ENCODE results near the gene MAVS. TPM values are rescaled to one million over a fixed set of nuclear protein-coding genes. Genes with fewer than 3 reads are reported as not detected.

Gene MAVS
- total and polyA plus RNA-seq, 9 of the 15 experiments (the other 6 are each of a cell fraction or from before 2014, with no cell fraction given) = 1.6 to 22.0 (median 11.3) TPM

GRCh38 chr20:3909952-3910366 lies 63.3 kb downstream of the MAVS start (continued):
- TF ChIP-seq, protein P1, sequence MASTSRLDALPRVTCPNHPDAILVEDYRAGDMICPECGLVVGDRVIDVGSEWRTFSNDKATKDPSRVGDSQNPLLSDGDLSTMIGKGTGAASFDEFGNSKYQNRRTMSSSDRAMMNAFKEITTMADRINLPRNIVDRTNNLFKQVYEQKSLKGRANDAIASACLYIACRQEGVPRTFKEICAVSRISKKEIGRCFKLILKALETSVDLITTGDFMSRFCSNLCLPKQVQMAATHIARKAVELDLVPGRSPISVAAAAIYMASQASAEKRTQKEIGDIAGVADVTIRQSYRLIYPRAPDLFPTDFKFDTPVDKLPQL (IDR thresholded peaks at IDR 0.05; ENCODE audit: extremely low read depth, insufficient read length) = no peak
- peak; percentile 44; the same call in 1 of the 2 replicates for TF ChIP-seq CXXC5 (CRISPR knock-in tag; IDR thresholded peaks at IDR 0.05)
- TF ChIP-seq STAT5A (IDR thresholded peaks at IDR 0.05; ENCODE audit: borderline replicate concordance, low read length) = peak; percentile 86
- no peak for TF ChIP-seq ZNF282 (CRISPR knock-in tag; IDR thresholded peaks at IDR 0.05)
- no peak for TF ChIP-seq MYBL2 (IDR thresholded peaks at IDR 0.05; ENCODE audit: low read depth)
- no peak for TF ChIP-seq MYBL2 (CRISPR knock-in tag; IDR thresholded peaks at IDR 0.05; ENCODE audit: borderline replicate concordance)
- no peak for TF ChIP-seq ZNF518B (CRISPR knock-in tag; IDR thresholded peaks at IDR 0.05)
- no peak for TF ChIP-seq ZNF124 (CRISPR knock-in tag; IDR thresholded peaks at IDR 0.05)
- no peak for TF ChIP-seq ZFPM2 (CRISPR knock-in tag; IDR thresholded peaks at IDR 0.05)
- no peak for TF ChIP-seq POLR2AphosphoS2 (IDR thresholded peaks at IDR 0.05; ENCODE audit: low read length)
- TF ChIP-seq SRSF9 (IDR thresholded peaks at IDR 0.05; ENCODE audit: borderline replicate concordance, low read depth, low read length) = no peak
- no peak for TF ChIP-seq ZNF76 (CRISPR knock-in tag; IDR thresholded peaks at IDR 0.05; ENCODE audit: borderline replicate concordance)
- TF ChIP-seq TAF7 (tag; IDR thresholded peaks at IDR 0.05) = no peak
- TF ChIP-seq BRCA1 (IDR thresholded peaks at IDR 0.05) = no peak
- no peak for TF ChIP-seq BRCA1 (CRISPR knock-in tag; IDR thresholded peaks at IDR 0.05)
- peak; percentile 65; the same call in 1 of the 2 replicates for TF ChIP-seq ZKSCAN8 (CRISPR knock-in tag; IDR thresholded peaks at IDR 0.05)
- TF ChIP-seq HNRNPL (IDR thresholded peaks at IDR 0.05; ENCODE audit: low read depth, low read length) = no peak
- no peak for TF ChIP-seq SRSF1 (IDR thresholded peaks at IDR 0.05; ENCODE audit: low read depth, low read length)
- TF ChIP-seq OTX1 (CRISPR knock-in tag; IDR thresholded peaks at IDR 0.05) = no peak
- no peak for TF ChIP-seq ZNF696 (CRISPR knock-in tag; conservative IDR thresholded peaks at IDR 0.05)
- TF ChIP-seq SRSF7 (optimal IDR thresholded peaks at IDR 0.05; ENCODE audit: low read depth, low read length) = no peak
- no peak for TF ChIP-seq THAP7 (CRISPR knock-in tag; IDR thresholded peaks at IDR 0.05)
- TF ChIP-seq NONO (IDR thresholded peaks at IDR 0.05; ENCODE audit: low read depth in 2 of 2, low read length in 1 of 2) = no peak
- no peak for TF ChIP-seq ZNF408 (CRISPR knock-in tag; IDR thresholded peaks at IDR 0.05; ENCODE audit: low read depth)
- no peak for TF ChIP-seq HINFP (tag; conservative IDR thresholded peaks at IDR 0.05; ENCODE audit: low read depth)
- no peak for TF ChIP-seq POLR2B (IDR thresholded peaks at IDR 0.05; ENCODE audit: low read depth, partially characterized antibody)
